KOPT-K1 (cell line): ENCODE results near the gene TAF11L2.
"Not testable (repeated sequence)": the region's sequence is repeated elsewhere in the genome, so short reads cannot be mapped to it uniquely, and the experiment has no call there.

Experiments
- H3K27ac ChIP-seq: fragments of 200-600 bp; sonication (generic); 2 replicates; pipeline ENCODE4 v1.5.1; 2016; ENCODE audit warnings: antibody characterized with exemption, mild to moderate bottlenecking, low read depth, low read length; ENCODE audit not compliant: poor library complexity, severe bottlenecking
- H3K36me3 ChIP-seq: fragments of 200-600 bp; sonication (generic); 2 replicates; pipeline ENCODE4 v1.5.1; 2017; ENCODE audit warnings: antibody characterized with exemption, mild to moderate bottlenecking, low read length, moderate library complexity; ENCODE audit not compliant: insufficient read depth
- H3K9me3 ChIP-seq: fragments of 200-600 bp; sonication (generic); 2 replicates; pipeline ENCODE4 v1.5.1; 2017; ENCODE audit warnings: antibody characterized with exemption, low read length, mild to moderate bottlenecking; ENCODE audit not compliant: insufficient read depth, poor library complexity, severe bottlenecking

Gene TAF11L2

GRCh38 chr5:17497446-17497845 is 585 bp upstream of the TAF11L2 start:
- no peaks in the 10 kb centered on the region for H3K9me3 ChIP-seq
- H3K27ac ChIP-seq: no peak overlapping the region
- no peaks in the 10 kb centered on the region for H3K36me3 ChIP-seq

- Histone ChIP-seq H3K36me3 (no peaks in the 10 kb centered on the region), H3K27ac (no peak overlapping the region), H3K9me3 (no peaks in the 10 kb centered on the region)
Observed at GRCh38 chr5:17511775-17512325, 13.8 kb downstream of the TAF11L2 start.

- not testable (repeated sequence) for H3K9me3 ChIP-seq
Observed at GRCh38 chr5:17517526-17517925, 19.5 kb downstream of the TAF11L2 start.

GRCh38 chr5:17518067-17518466 is 20.0 kb downstream of the TAF11L2 start, which contains the start of gene TAF11L3:
Gene TAF11L3, plus strand, starts transcription at chr5:17518367.
- not testable (repeated sequence) for H3K36me3 ChIP-seq, H3K9me3 ChIP-seq

More at GRCh38 chr5:17517526-17517925, 19.5 kb downstream of the TAF11L2 start:
- H3K27ac ChIP-seq, H3K36me3 ChIP-seq: not testable (repeated sequence)

GRCh38 chr5:17519508-17519907 is 21.5 kb downstream of the TAF11L2 start:
- not testable (repeated sequence) for H3K36me3 ChIP-seq, H3K27ac ChIP-seq, H3K9me3 ChIP-seq

More at GRCh38 chr5:17518067-17518466, 20.0 kb downstream of the TAF11L2 start, which contains the start of gene TAF11L3:
- H3K27ac ChIP-seq: not testable (repeated sequence)

GRCh38 chr5:17521501-17521900 is 23.5 kb downstream of the TAF11L2 start, which contains the start of gene TAF11L4:
Gene TAF11L4, plus strand, starts transcription at chr5:17521801.
- not testable (repeated sequence) for H3K36me3 ChIP-seq, H3K27ac ChIP-seq, H3K9me3 ChIP-seq

- not testable (repeated sequence) for H3K36me3 ChIP-seq, H3K27ac ChIP-seq, H3K9me3 ChIP-seq
Observed at GRCh38 chr5:17524935-17525334, 26.9 kb downstream of the TAF11L2 start, which contains the start of gene TAF11L5. Gene TAF11L5, plus strand, starts transcription at chr5:17525235.

- H3K36me3 ChIP-seq, H3K27ac ChIP-seq: not testable (repeated sequence)
Observed at GRCh38 chr5:17526504-17526903, 28.5 kb downstream of the TAF11L2 start.

GRCh38 chr5:17528369-17528768 is 30.3 kb downstream of the TAF11L2 start, which contains the start of gene TAF11L6:
Gene TAF11L6, plus strand, starts transcription at chr5:17528669.
- H3K27ac ChIP-seq, H3K36me3 ChIP-seq, H3K9me3 ChIP-seq: not testable (repeated sequence)

More at GRCh38 chr5:17526504-17526903, 28.5 kb downstream of the TAF11L2 start:
- not testable (repeated sequence) for H3K9me3 ChIP-seq
